NK-92 (cell line): ENCODE measurements around the gene CACNA1E.

Experiments
- DNase-seq: peaks from one replicate; lab custom pipeline; 2025; ENCODE audit not compliant: unreplicated experiment; lab: John Stamatoyannopoulos, UW

CACNA1E gene

GRCh38 chr1:181748013-181748412, 264.7 kb downstream of the CACNA1E start:
- no peak for DNase-seq

- no peak for DNase-seq
Observed at GRCh38 chr1:181754103-181754502, 270.8 kb downstream of the CACNA1E start.

- DNase-seq, result no peak
Observed at GRCh38 chr1:181759481-181759880, 276.2 kb downstream of the CACNA1E start.

GRCh38 chr1:181763736-181764135, 280.4 kb downstream of the CACNA1E start:
- no peak for DNase-seq

- no peak for DNase-seq
Observed at GRCh38 chr1:181765451-181766026, 282.2 kb downstream of the CACNA1E start.

- no peak for DNase-seq
Observed at GRCh38 chr1:181767001-181767708, 283.8 kb downstream of the CACNA1E start.

- DNase-seq, result no peak
Observed at GRCh38 chr1:181768211-181768929, 285.1 kb downstream of the CACNA1E start.

GRCh38 chr1:181768930-181769280, 285.6 kb downstream of the CACNA1E start:
- no peak for DNase-seq

- no peak for DNase-seq
Observed at GRCh38 chr1:181769846-181770245, 286.5 kb downstream of the CACNA1E start.

GRCh38 chr1:181772714-181773113, 289.4 kb downstream of the CACNA1E start:
- DNase-seq, result no peak

GRCh38 chr1:181776044-181776443, 292.7 kb downstream of the CACNA1E start:
- no peak for DNase-seq

- no peak for DNase-seq
Observed at GRCh38 chr1:181777286-181777685, 294.0 kb downstream of the CACNA1E start.

GRCh38 chr1:181777812-181778211, 294.5 kb downstream of the CACNA1E start:
- no peak for DNase-seq

- DNase-seq, result no peak
Observed at GRCh38 chr1:181778640-181779260, 295.4 kb downstream of the CACNA1E start.

GRCh38 chr1:181779343-181779742, 296.0 kb downstream of the CACNA1E start:
- no peak for DNase-seq

GRCh38 chr1:181783208-181783607, 299.9 kb downstream of the CACNA1E start:
- DNase-seq, result no peak

GRCh38 chr1:181784039-181784683, 300.8 kb downstream of the CACNA1E start:
- DNase-seq, result no peak

- DNase-seq, result no peak
Observed at GRCh38 chr1:181789395-181789794, 306.1 kb downstream of the CACNA1E start.

GRCh38 chr1:181791721-181792120, 308.4 kb downstream of the CACNA1E start:
- DNase-seq, result no peak

GRCh38 chr1:181793831-181794230, 310.5 kb downstream of the CACNA1E start:
- DNase-seq, result no peak

- DNase-seq, result no peak
Observed at GRCh38 chr1:181794332-181794731, 311.0 kb downstream of the CACNA1E start.
